ENCODE measurements around the gene LCE5A. TPM values are rescaled to one million over a fixed set of nuclear protein-coding genes. Genes with fewer than 3 reads are reported as not detected.

Gene LCE5A
- total RNA-seq, 2 experiments from 2014 or later, result not detected

- H3K4me3 ChIP-seq (ENCODE audit: low read length), result no peak overlapping the region
- H3K9me3 Mint-ChIP-seq, result no peaks in the 10 kb centered on the region
- ATAC-seq (ENCODE audit: poor library complexity), result no peak
- H3K27ac Mint-ChIP-seq, result no peak overlapping the region
- H3K9me3 ChIP-seq (ENCODE audit: control insufficient read depth in 1 of 2, insufficient read depth in 1 of 2, low read length in 2 of 2), result peaks cover 0 to 9% of the 10 kb centered on the region in 2 experiments
- H3K4me1 ChIP-seq (ENCODE audit: insufficient read depth, low read length), result peaks cover 7% of the 10 kb centered on the region
- H3K36me3 Mint-ChIP-seq (ENCODE audit: low read depth), result no peaks in the 10 kb centered on the region
- TF ChIP-seq, protein P1, sequence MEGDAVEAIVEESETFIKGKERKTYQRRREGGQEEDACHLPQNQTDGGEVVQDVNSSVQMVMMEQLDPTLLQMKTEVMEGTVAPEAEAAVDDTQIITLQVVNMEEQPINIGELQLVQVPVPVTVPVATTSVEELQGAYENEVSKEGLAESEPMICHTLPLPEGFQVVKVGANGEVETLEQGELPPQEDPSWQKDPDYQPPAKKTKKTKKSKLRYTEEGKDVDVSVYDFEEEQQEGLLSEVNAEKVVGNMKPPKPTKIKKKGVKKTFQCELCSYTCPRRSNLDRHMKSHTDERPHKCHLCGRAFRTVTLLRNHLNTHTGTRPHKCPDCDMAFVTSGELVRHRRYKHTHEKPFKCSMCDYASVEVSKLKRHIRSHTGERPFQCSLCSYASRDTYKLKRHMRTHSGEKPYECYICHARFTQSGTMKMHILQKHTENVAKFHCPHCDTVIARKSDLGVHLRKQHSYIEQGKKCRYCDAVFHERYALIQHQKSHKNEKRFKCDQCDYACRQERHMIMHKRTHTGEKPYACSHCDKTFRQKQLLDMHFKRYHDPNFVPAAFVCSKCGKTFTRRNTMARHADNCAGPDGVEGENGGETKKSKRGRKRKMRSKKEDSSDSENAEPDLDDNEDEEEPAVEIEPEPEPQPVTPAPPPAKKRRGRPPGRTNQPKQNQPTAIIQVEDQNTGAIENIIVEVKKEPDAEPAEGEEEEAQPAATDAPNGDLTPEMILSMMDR (IDR thresholded peaks at IDR 0.05), result no peak
- ChIA-PET CTCF (no interaction called here), POLR2A (no interaction called here)
- DNase-seq, result no peak
- H3K4me1 Mint-ChIP-seq (ENCODE audit: low read depth), result peaks cover 8% of the 10 kb centered on the region
- H3K27me3 Mint-ChIP-seq, result peaks cover 90% of the 10 kb centered on the region
- H3K27ac ChIP-seq (ENCODE audit: low read depth in 1 of 2, low read length in 2 of 2), result no peak overlapping the region
- H3K4me3 Mint-ChIP-seq, result no peak overlapping the region
- H3K27me3 ChIP-seq (ENCODE audit: control insufficient read depth in 1 of 2, insufficient read depth in 2 of 2, low read length in 2 of 2), result peaks cover 32 to 52% of the 10 kb centered on the region in 2 experiments
- intact Hi-C loops (cut with DNase I, micrococcal nuclease), result no loop called here
- H3K36me3 ChIP-seq (ENCODE audit: insufficient read depth, low read length), result no peaks in the 10 kb centered on the region
These were observed 993 bp downstream of the LCE5A start for GRCh38 chr1:152511596-152511995.

GRCh38 chr1:152513081-152513480, 2.5 kb downstream of the LCE5A start:
- Mint-ChIP-seq H3K36me3 (ENCODE audit: low read depth) (no peaks in the 10 kb centered on the region), H3K27ac (no peak overlapping the region), H3K4me1 (ENCODE audit: low read depth) (peaks cover 8% of the 10 kb centered on the region), H3K9me3 (no peaks in the 10 kb centered on the region), H3K4me3 (no peak overlapping the region), H3K27me3 (peaks cover 91% of the 10 kb centered on the region)
- peaks cover 7% of the 10 kb centered on the region for H3K4me1 ChIP-seq (ENCODE audit: insufficient read depth, low read length)
- H3K27me3 ChIP-seq (ENCODE audit: control insufficient read depth in 1 of 2, insufficient read depth in 2 of 2, low read length in 2 of 2), result peaks cover 38 to 57% of the 10 kb centered on the region in 2 experiments
- ATAC-seq (ENCODE audit: poor library complexity), result no peak
- intact Hi-C loops (cut with DNase I, micrococcal nuclease), result no loop called here
- no peak overlapping the region for H3K27ac ChIP-seq (ENCODE audit: low read depth in 1 of 2, low read length in 2 of 2)
- H3K4me3 ChIP-seq (ENCODE audit: low read length), result no peak overlapping the region
- ChIA-PET POLR2A (no interaction called here), CTCF (no interaction called here)
- peaks cover 0 to 9% of the 10 kb centered on the region in 2 experiments for H3K9me3 ChIP-seq (ENCODE audit: control insufficient read depth in 1 of 2, insufficient read depth in 1 of 2, low read length in 2 of 2)
- TF ChIP-seq, protein P1 (IDR thresholded peaks at IDR 0.05), result no peak
- DNase-seq, result no peak
- no peaks in the 10 kb centered on the region for H3K36me3 ChIP-seq (ENCODE audit: insufficient read depth, low read length)

GRCh38 chr1:152514715-152515433, 4.3 kb downstream of the LCE5A start:
- H3K27me3 ChIP-seq (ENCODE audit: control insufficient read depth in 1 of 2, insufficient read depth in 2 of 2, low read length in 2 of 2), result peaks cover 38 to 69% of the 10 kb centered on the region in 2 experiments
- Mint-ChIP-seq H3K27me3 (peaks cover 76% of the 10 kb centered on the region), H3K4me1 (ENCODE audit: low read depth) (peaks cover 8% of the 10 kb centered on the region), H3K9me3 (no peaks in the 10 kb centered on the region), H3K27ac (no peak overlapping the region), H3K4me3 (no peak overlapping the region), H3K36me3 (ENCODE audit: low read depth) (no peaks in the 10 kb centered on the region)
- no peak overlapping the region for H3K27ac ChIP-seq (ENCODE audit: low read depth in 1 of 2, low read length in 2 of 2)
- H3K4me1 ChIP-seq (ENCODE audit: insufficient read depth, low read length), result peaks cover 7% of the 10 kb centered on the region
- H3K4me3 ChIP-seq (ENCODE audit: low read length), result no peak overlapping the region
- ATAC-seq (ENCODE audit: poor library complexity), result no peak
- no peaks in the 10 kb centered on the region for H3K36me3 ChIP-seq (ENCODE audit: insufficient read depth, low read length)
- ChIA-PET POLR2A (no interaction called here), CTCF (no interaction called here)
- intact Hi-C loops (cut with DNase I, micrococcal nuclease), result no loop called here
- no peak for DNase-seq
- H3K9me3 ChIP-seq (ENCODE audit: control insufficient read depth in 1 of 2, insufficient read depth in 1 of 2, low read length in 2 of 2), result peaks cover 0 to 9% of the 10 kb centered on the region in 2 experiments
- TF ChIP-seq, protein P1 (IDR thresholded peaks at IDR 0.05), result no peak
